Measurements from ENCODE around the gene PCP4L1. TPM values are rescaled to one million over a fixed set of nuclear protein-coding genes. Genes with fewer than 3 reads are reported as not detected.
"Not testable (repeated sequence)": the region's sequence is repeated elsewhere in the genome, so short reads cannot be mapped to it uniquely, and the experiment has no call there.

PCP4L1 gene
- total and polyA plus RNA-seq, 7 donors = 0.71 to 15.2 (median 3.1) TPM; not detected in 2

DNA sequence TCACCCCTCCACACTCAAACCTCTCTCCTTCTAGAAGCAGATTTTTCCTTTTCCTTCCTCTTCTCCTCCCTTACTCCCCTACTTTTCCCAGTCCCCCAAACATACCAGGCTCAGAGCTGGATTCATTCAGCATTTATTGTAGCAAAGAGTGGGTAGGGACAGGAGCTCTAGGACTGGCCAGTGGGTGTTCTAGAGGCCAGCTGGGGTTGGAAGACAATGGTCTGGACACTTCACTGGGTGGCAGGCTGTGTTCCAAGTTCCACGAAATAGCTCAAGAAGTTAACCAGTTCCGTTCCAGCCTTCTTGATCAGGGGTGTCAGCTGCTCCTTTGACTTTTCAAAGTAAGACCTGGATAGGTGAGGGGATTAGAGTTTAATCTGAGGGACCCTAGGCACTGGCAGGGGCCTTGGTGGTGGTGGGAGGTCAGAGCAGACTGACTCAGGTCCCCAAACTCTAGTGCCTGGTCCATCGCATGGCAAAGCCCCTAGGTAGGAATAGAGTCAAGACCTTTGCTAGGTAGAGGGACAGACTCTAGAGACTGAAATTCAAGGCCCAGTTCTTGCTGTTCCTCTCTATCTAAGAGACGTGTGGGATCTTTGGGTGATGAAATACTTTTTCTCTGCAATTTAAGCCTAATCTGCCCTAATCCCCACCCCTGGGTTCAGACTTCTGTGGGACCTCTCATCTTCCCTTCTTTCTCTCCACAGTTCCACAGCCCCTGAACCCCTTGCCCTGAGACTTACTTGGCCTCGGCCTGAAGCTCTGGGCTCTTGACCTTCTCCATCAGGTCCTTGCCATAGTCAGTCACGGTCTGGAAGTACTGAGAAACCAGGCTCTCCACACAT lies 36.1 kb upstream of the PCP4L1 start:
- Histone ChIP-seq H3K9me3 (no peaks in the 10 kb centered on the region), H3K4me3 (no peak overlapping the region), H3K36me3 (no peaks in the 10 kb centered on the region), H3K27ac (no peak overlapping the region), H3K4me1 (peaks cover 0 to 22% (median 19%) of the 10 kb centered on the region in 4 donors), H3K27me3 (no peaks in the 10 kb centered on the region)
- DNase-seq = peak; percentile 27
- 83% methylated on average over 6 of the region's 6 CpGs for WGBS, 2 donors
- intact Hi-C loops (cut with DNase I) = no loop called here
- TF ChIP-seq POLR2A (IDR thresholded peaks at IDR 0.05) = no peak
- no peak for TF ChIP-seq EP300 (IDR thresholded peaks at IDR 0.05)
- TF ChIP-seq, protein P1, sequence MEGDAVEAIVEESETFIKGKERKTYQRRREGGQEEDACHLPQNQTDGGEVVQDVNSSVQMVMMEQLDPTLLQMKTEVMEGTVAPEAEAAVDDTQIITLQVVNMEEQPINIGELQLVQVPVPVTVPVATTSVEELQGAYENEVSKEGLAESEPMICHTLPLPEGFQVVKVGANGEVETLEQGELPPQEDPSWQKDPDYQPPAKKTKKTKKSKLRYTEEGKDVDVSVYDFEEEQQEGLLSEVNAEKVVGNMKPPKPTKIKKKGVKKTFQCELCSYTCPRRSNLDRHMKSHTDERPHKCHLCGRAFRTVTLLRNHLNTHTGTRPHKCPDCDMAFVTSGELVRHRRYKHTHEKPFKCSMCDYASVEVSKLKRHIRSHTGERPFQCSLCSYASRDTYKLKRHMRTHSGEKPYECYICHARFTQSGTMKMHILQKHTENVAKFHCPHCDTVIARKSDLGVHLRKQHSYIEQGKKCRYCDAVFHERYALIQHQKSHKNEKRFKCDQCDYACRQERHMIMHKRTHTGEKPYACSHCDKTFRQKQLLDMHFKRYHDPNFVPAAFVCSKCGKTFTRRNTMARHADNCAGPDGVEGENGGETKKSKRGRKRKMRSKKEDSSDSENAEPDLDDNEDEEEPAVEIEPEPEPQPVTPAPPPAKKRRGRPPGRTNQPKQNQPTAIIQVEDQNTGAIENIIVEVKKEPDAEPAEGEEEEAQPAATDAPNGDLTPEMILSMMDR (IDR thresholded peaks at IDR 0.05) = no peak
- TF ChIP-seq POLR2AphosphoS5 (IDR thresholded peaks at IDR 0.05) = no peak

DNA sequence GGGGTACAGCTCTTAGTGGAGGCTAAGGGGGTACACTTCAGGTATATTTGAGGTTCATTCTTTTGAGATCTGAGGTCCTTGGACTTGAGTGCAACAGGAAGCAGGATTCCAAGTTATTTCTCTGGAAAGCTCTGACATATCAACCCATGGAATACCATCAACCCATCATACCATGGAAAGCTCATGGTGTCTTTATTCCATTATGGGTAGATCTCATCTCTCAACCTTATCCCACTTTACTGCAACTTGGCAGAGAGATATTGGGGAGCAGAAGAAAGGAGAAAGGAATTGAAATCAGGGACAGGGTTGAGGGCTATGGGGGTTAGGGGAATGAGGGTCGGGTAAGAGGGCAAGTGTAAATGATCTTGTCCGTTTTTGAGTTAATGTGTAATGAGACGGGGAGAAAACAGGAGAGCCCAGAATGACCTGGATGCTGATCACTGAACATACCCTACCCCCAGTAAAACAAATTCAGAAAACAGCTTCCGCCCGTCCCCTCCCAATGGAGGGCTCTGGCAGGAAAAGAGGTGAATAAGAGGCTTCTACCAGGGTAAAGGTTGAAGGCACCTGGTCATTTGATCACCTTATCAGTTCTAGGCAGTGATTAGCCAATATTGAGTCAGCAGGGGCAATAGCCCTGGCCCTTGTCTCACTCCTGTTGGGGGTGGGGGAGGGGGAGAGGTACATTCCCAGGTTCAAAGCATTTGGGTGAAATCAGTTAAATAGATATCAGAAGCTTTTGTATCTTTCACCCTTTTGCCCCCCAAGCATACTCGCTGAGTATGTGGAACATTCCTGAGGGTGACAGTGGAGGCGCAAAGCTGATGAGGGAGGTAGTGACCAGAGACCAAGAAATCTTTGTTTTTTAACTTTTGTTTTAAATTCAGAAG lies 34.5 kb upstream of the PCP4L1 start:
- intact Hi-C loops (cut with DNase I) = no loop called here
- no peaks in the 10 kb centered on the region for H3K9me3 ChIP-seq
- no peaks in the 10 kb centered on the region for H3K27me3 ChIP-seq
- H3K4me3 ChIP-seq = no peak overlapping the region
- peaks cover 5 to 12% (median 11%) of the 10 kb centered on the region in 4 donors for H3K36me3 ChIP-seq
- peak; percentile 22 for DNase-seq
- TF ChIP-seq POLR2AphosphoS5 (IDR thresholded peaks at IDR 0.05) = no peak
- WGBS, 2 donors = 76 to 89% methylated on average over 7 of the region's 7 CpGs
- peaks cover 0 to 31% (median 25%) of the 10 kb centered on the region in 4 donors for H3K4me1 ChIP-seq
- H3K27ac ChIP-seq = no peak overlapping the region

- H3K27me3 ChIP-seq, H3K9me3 ChIP-seq, DNase-seq, H3K4me3 ChIP-seq: not testable (repeated sequence)
- Histone ChIP-seq H3K27ac (peak overlapping the region in 3 of 4 donors; percentile 75 to 76 (median 76)), H3K36me3 (peaks cover 7 to 18% (median 18%) of the 10 kb centered on the region in 4 donors), H3K4me1 (peaks cover 0 to 31% (median 25%) of the 10 kb centered on the region in 4 donors)
- intact Hi-C loops (cut with DNase I) = loop anchor here (5.0 kb wide), 1 partner anchor 83 kb away; the partner anchor contains the start of gene MPZ
- 88 to 90% methylated on average over 13 of the region's 13 CpGs for WGBS, 2 donors
These were observed 33.9 kb upstream of the PCP4L1 start for GRCh38 chr1:161224695-161225087.

DNA sequence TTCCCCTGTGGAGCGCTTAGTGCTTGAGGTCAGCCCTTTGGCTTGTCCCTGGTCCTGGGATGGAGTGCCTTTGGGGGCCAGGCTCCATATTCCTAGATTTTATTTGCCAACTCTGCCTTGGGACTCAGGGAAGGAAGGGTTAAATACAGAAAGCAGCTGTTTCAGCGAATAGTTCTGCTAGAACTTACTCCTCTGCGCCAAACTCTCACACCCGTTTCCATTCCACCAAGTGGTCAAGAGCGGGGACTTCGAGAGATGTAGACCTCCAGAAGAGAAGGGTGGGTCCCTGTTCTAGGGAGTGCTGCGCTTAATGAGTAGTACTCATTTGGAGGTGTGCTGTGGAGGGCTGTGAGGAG lies 33.4 kb upstream of the PCP4L1 start:
- intact Hi-C loops (cut with DNase I) = loop anchor here (5.0 kb wide), 1 partner anchor 82 kb away; the partner anchor contains the start of gene MPZ
- Histone ChIP-seq H3K27me3 (no peaks in the 10 kb centered on the region), H3K4me1 (peaks cover 0 to 31% (median 25%) of the 10 kb centered on the region in 4 donors), H3K9me3 (no peaks in the 10 kb centered on the region), H3K27ac (peak overlapping the region; percentile 63 to 76 (median 76)), H3K36me3 (peaks cover 7 to 23% (median 22%) of the 10 kb centered on the region in 4 donors), H3K4me3 (no peak overlapping the region)
- 72 to 85% methylated on average over 7 of the region's 7 CpGs for WGBS, 2 donors
- TF ChIP-seq, protein P1 (IDR thresholded peaks at IDR 0.05) = no peak
- TF ChIP-seq EP300 (IDR thresholded peaks at IDR 0.05) = no peak
- TF ChIP-seq POLR2A (IDR thresholded peaks at IDR 0.05) = no peak
- TF ChIP-seq POLR2AphosphoS5 (IDR thresholded peaks at IDR 0.05) = no peak
- DNase-seq = peak; percentile 43

DNA sequence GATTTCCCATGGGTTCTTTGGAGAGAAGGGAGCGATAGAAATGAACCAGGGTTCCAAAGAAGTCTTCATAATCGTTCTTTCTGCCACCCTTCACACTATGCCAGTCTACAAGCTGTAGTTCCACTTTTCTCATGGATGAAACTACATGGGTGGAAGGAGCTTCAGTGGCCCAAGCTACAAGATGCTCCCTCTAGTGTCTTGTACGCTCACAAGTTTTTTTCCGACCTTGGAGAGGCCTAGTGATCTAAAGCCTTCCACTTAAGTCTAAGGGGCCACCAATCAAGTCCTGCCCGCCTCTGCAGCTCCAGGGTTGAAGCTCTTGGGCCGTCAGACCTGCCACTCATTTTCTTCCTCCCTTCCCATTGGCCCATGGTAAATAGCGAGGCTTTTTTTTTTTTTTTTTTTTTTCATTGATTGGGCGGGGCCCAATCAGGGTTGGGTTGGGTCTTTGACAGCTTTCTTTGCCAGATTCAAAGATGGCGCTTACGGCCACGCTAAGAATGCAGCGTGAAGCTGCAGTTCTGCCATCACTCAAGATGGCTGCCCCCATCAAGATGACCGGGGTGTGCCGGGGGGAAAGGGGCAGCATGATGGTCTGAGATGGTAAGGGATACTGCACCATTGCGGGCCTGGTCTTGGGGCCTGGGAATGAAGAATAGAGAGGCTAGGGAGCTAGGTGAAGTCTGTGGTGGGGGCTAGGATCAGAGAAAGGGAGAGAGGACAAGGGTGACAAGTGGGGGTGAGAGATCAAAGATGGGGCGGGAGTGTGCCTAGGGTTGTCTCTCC lies 32.8 kb upstream of the PCP4L1 start, which contains the start of gene TOMM40L:
TOMM40L (plus strand) TSS at position 527 of the 786 bp plus-strand sequence. CDS start 430 bp downstream, outside the sequence.
- peak; percentile 98 for DNase-seq
- WGBS, 2 donors = 5 to 8% methylated on average over 16 of the region's 16 CpGs
- TF ChIP-seq POLR2AphosphoS5 (IDR thresholded peaks at IDR 0.05) (peak in 3 of 4 donors; percentile 2 to 73 (median 64)), EP300 (IDR thresholded peaks at IDR 0.05) (no peak), POLR2A (IDR thresholded peaks at IDR 0.05) (no peak)
- TF ChIP-seq, protein P1 (IDR thresholded peaks at IDR 0.05) = peak; percentile 41 to 59 (median 50)
- Histone ChIP-seq H3K4me3 (peak within 1 kb of the TSS; percentile 59 to 82 (median 78)), H3K27ac (peak within 1 kb of the TSS; percentile 82 to 89 (median 85)), H3K27me3 (no peaks in the 10 kb centered on the region), H3K4me1 (peaks cover 0 to 31% (median 25%) of the 10 kb centered on the region in 4 donors), H3K36me3 (peaks cover 7 to 28% (median 23%) of the 10 kb centered on the region in 4 donors), H3K9me3 (no peaks in the 10 kb centered on the region)
- intact Hi-C loops (cut with DNase I) = loop anchor here (1.0 to 5.0 kb wide), 5 partner anchors 15 to 157 kb away; partner anchors contain the start of genes MPZ and NDUFS2
